Measurements from ENCODE around the gene NBPF8. TPM values are rescaled to one million over a fixed set of nuclear protein-coding genes. Genes with fewer than 3 reads are reported as not detected.

NBPF8 gene
- total RNA-seq, 1 donor from 2014 or later = 6.3 TPM

Other genes with a start within 250 kb of the NBPF8 start
- gene SEC22B, start 238.5 kb upstream of the NBPF8 start, total RNA-seq (ENCODE audit: low replicate concordance) = 19.0 and 23.6 TPM in 2 replicates